ENCODE results near the gene TPD52L1.

TPD52L1 gene

DNA sequence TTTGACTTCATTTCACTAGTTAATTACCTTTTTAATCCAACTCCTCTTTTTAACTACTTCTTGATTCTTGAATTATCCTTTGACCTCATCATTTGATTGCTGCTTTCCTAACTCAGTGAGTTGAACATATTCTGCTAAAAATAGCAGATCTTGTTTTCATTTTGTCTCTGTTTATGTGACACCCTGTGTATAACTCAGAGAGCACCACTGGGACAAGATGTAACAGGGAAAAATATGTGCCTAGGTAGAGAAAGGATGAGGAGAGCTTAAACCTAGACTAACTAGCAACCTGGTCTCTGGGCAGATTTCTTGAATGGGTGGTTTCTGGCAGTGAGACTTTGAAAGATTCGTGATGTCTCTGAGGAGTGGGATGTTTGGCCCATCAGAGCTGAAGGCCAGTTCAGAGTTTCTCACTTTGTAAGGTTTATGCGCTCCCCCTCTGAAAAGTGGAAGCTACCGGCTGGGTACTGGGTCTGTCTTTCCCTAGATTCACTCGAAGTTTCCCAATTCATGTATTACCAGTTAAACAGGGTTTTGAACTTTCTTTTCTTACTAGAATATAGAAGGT lies 61.8 kb downstream of the TPD52L1 start:
- H3K36me3 ChIP-seq (ENCODE audit: control insufficient read depth, insufficient read depth, low read length), result no peaks in the 10 kb centered on the region
- TF ChIP-seq, protein P1, sequence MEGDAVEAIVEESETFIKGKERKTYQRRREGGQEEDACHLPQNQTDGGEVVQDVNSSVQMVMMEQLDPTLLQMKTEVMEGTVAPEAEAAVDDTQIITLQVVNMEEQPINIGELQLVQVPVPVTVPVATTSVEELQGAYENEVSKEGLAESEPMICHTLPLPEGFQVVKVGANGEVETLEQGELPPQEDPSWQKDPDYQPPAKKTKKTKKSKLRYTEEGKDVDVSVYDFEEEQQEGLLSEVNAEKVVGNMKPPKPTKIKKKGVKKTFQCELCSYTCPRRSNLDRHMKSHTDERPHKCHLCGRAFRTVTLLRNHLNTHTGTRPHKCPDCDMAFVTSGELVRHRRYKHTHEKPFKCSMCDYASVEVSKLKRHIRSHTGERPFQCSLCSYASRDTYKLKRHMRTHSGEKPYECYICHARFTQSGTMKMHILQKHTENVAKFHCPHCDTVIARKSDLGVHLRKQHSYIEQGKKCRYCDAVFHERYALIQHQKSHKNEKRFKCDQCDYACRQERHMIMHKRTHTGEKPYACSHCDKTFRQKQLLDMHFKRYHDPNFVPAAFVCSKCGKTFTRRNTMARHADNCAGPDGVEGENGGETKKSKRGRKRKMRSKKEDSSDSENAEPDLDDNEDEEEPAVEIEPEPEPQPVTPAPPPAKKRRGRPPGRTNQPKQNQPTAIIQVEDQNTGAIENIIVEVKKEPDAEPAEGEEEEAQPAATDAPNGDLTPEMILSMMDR (IDR thresholded peaks at IDR 0.05; ENCODE audit: insufficient read depth, low read length, poor library complexity, severe bottlenecking), result no peak
- no peaks in the 10 kb centered on the region for H3K27me3 ChIP-seq (replicated peaks; ENCODE audit: control insufficient read depth, insufficient read depth, low read length)
- no peak overlapping the region for H3K4me3 ChIP-seq (replicated peaks; ENCODE audit: low read depth, low read length)
- DNase-seq (ENCODE audit: extremely low read depth, insufficient read length), result no peak

- no peak overlapping the region for H3K4me3 ChIP-seq (replicated peaks; ENCODE audit: low read depth, low read length)
- no peaks in the 10 kb centered on the region for H3K27me3 ChIP-seq (replicated peaks; ENCODE audit: control insufficient read depth, insufficient read depth, low read length)
- no peak for DNase-seq (ENCODE audit: extremely low read depth, insufficient read length)
- H3K36me3 ChIP-seq (ENCODE audit: control insufficient read depth, insufficient read depth, low read length), result no peaks in the 10 kb centered on the region
- TF ChIP-seq, protein P1 (IDR thresholded peaks at IDR 0.05; ENCODE audit: insufficient read depth, low read length, poor library complexity, severe bottlenecking), result no peak
These were observed 62.4 kb downstream of the TPD52L1 start for GRCh38 chr6:125216015-125216414.

- Histone ChIP-seq H3K4me3 (replicated peaks; ENCODE audit: low read depth, low read length) (no peak overlapping the region), H3K36me3 (ENCODE audit: control insufficient read depth, insufficient read depth, low read length) (no peaks in the 10 kb centered on the region), H3K27me3 (replicated peaks; ENCODE audit: control insufficient read depth, insufficient read depth, low read length) (no peaks in the 10 kb centered on the region)
- DNase-seq (ENCODE audit: extremely low read depth, insufficient read length), result no peak
- TF ChIP-seq, protein P1 (IDR thresholded peaks at IDR 0.05; ENCODE audit: insufficient read depth, low read length, poor library complexity, severe bottlenecking), result no peak
These were observed 63.8 kb downstream of the TPD52L1 start for GRCh38 chr6:125217369-125217768.

DNA sequence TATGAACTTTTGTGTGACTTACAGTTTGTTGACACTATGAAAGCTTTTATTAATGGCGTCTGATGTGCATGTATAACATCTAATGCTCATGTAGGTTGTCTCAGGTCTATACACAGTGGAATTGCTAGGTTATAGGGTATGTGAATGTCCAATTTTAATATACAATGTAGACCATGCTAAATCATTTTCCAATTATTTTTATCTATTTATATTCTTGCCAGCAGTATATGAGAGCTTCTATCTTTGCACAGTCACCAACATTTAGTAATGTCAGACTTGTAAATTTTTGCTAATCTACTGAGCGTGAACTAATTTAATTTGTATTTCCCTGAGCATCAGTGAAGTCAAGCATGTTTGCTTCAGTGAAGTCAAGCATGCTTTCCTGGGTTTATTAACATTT lies 64.4 kb downstream of the TPD52L1 start:
- TF ChIP-seq, protein P1 (IDR thresholded peaks at IDR 0.05; ENCODE audit: insufficient read depth, low read length, poor library complexity, severe bottlenecking), result no peak
- Histone ChIP-seq H3K27me3 (replicated peaks; ENCODE audit: control insufficient read depth, insufficient read depth, low read length) (no peaks in the 10 kb centered on the region), H3K36me3 (ENCODE audit: control insufficient read depth, insufficient read depth, low read length) (no peaks in the 10 kb centered on the region), H3K4me3 (replicated peaks; ENCODE audit: low read depth, low read length) (no peak overlapping the region)
- DNase-seq (ENCODE audit: extremely low read depth, insufficient read length), result no peak

DNA sequence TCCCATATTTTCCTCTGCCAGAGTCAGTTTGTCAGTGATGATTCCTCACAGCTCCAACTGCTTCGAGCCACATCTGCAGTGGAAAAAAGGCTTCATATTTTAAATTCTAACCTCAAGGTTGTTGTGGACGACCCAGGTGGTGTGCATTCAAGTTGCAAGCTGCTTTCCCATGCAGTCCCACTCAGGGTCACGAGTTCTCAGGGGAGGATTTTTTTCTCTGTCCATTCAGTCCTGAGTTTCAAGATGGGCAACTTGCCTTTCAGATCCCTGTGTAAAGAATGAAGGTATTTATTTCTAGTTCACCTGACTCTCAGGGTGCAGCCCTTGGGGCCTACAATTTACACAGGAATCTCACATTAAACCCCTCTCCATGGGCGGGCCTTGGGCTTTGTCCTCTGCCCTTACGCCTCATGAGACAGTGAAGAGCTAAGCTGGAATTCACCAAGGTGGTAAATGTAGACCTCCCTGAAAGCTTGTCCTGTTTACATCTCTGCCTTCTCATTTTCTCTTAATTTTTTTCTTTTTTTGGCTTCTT lies 65.9 kb downstream of the TPD52L1 start:
- no peak for DNase-seq (ENCODE audit: extremely low read depth, insufficient read length)
- TF ChIP-seq, protein P1 (IDR thresholded peaks at IDR 0.05; ENCODE audit: insufficient read depth, low read length, poor library complexity, severe bottlenecking), result no peak
- Histone ChIP-seq H3K27me3 (replicated peaks; ENCODE audit: control insufficient read depth, insufficient read depth, low read length) (no peaks in the 10 kb centered on the region), H3K36me3 (ENCODE audit: control insufficient read depth, insufficient read depth, low read length) (no peaks in the 10 kb centered on the region), H3K4me3 (replicated peaks; ENCODE audit: low read depth, low read length) (no peak overlapping the region)

GRCh38 chr6:125220712-125221111 lies 67.1 kb downstream of the TPD52L1 start:
- TF ChIP-seq, protein P1 (IDR thresholded peaks at IDR 0.05; ENCODE audit: insufficient read depth, low read length, poor library complexity, severe bottlenecking), result no peak
- no peak for DNase-seq (ENCODE audit: extremely low read depth, insufficient read length)
- Histone ChIP-seq H3K36me3 (ENCODE audit: control insufficient read depth, insufficient read depth, low read length) (no peaks in the 10 kb centered on the region), H3K27me3 (replicated peaks; ENCODE audit: control insufficient read depth, insufficient read depth, low read length) (no peaks in the 10 kb centered on the region; the same call in 1 of the 2 replicates), H3K4me3 (replicated peaks; ENCODE audit: low read depth, low read length) (no peak overlapping the region)

All from GM06990 (cell line).